Measurements from ENCODE around the gene RBM18.

Gene RBM18

GRCh38 chr9:122201641-122202040 lies 63.0 kb downstream of the RBM18 start:
- no peak for FAIRE-seq

DNA sequence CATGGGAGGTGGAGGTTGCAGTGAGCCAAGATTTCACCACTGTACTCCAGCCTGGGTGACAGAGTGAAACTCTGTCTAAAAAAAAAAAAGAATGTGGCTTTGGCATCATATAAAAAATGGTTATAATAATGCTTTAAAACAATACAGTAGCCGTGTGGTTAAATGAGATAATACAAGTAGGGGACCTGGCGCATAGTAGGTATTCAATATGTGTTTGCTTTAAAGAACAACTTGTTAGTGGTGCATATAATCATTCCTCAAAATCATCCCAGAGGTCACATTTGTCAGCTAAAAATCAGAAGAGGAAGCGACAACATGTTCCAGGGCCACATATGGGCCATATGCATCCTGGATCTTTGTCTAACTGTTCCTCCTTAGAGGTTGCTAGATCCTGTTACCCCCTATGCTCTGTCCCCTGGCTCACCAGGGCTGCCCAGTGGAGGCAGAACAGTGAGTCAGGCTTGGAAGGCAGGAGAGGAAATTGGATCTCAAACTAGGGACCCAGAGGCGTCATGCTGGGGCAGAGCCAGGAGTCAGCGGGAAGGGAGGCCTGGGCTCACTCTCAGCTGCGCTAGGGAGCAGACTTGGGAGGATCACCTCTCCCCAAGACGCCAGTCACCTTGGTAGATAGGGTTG lies 63.6 kb downstream of the RBM18 start:
- FAIRE-seq: no peak

GRCh38 chr9:122197882-122198281 lies 66.8 kb downstream of the RBM18 start:
- FAIRE-seq: no peak

- no peak for FAIRE-seq
Observed at GRCh38 chr9:122197426-122197825, 67.2 kb downstream of the RBM18 start.

DNA sequence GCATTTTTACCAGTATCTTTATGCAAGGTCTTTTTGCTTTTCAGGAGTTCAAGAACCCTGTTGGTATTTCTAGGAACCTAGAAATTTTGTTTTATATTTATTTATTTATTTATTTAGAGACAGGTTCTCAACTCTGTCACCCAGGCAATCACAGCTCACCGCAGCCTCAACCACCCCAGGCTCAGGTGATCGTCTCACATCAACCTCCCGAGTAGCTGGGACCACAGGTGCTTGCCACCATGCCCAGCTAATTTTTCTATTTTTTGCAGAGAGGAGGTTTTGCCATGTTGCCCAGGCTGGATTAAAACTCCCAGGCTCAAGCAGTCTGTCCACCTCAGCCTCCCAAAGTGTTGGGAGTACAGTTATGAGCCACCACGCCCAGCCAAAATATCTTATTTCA lies 68.8 kb downstream of the RBM18 start:
- no peak for FAIRE-seq

DNA sequence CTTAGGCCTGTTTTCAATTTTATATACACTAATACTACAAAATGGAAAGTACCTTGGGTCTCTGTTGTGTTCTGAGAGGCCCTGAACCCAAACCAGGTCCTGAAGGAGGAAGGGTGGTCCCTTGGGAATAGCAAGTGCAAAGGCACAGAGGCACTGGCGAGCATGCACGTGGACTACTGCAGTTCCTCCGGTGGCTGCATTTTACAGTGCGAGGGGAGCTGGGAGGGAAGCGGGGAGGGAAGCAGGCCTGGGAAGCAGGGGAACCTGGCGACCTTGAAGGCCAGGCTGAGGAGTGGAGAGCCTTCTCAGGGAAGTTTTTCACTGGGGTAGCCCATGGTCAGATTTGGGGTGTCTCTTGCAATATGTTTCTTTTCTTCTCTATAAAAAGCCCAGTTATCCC lies 71.0 kb downstream of the RBM18 start:
- FAIRE-seq: no peak

- no peak for FAIRE-seq
Observed at GRCh38 chr9:122192914-122193525, 71.6 kb downstream of the RBM18 start.

DNA sequence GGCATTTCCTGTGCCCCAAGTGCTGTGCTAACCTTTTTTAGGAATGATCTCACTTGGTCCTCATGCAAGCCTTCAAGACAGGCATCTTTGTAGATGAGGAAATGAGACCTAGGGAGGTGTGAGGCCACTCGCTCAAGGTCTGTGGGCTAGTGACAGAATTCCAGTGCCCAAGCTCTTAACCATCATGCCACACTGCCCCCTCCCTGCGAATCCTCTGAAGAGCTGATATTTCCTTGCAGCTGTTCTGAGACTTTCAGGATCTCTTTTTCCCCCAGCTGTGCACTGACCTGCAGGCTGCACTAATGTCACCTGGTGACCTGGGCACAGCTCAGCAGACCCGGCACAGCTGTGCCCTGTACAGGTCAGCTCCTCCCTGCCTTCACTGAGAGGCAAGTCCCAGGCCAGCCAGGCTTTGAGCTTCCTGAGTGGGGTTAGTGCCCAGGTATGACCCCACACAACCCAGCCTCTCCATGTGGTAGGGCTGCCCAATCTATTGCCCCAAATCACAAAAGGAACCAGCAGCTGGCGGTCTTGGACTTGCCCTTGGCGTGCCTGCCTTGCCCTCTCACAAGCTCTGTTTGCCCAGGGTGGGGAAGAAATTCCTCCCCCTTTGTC lies 72.3 kb downstream of the RBM18 start:
- no peak for FAIRE-seq

DNA sequence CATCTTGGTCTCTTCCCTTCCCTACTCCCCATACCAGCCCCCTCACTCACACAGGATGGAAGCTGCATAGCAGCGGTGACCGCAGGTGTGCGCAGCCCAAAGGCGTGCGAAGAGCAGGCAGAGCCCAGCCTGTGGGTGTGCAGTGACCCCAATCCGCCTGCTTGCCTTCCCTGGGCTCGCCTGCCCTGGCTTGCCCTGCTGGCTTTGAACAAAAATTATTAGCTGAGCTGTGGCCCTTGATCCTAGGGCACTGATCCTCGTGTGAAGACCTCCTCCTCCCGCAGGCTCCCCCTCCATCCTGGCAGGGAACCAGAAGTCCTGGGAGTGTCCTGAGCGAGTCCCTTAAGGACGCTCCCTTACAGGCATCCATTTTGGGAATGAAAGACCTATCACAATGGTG lies 73.1 kb downstream of the RBM18 start:
- no peak for FAIRE-seq

- FAIRE-seq: no peak
Observed at GRCh38 chr9:122190597-122191381, 73.9 kb downstream of the RBM18 start.

GRCh38 chr9:122188369-122188768 lies 76.3 kb downstream of the RBM18 start:
- no peak for FAIRE-seq
